Choroid plexus epithelial cell (primary cell): Measurements from ENCODE around the gene NOXA1.

ENCODE experiments used
- DNase-seq: peaks from one replicate; pipeline ENCODE4 v3.0.0-alpha.2; 2010; ENCODE audit warnings: low read depth
- H3K4me3 ChIP-seq: 2 replicates; pipeline ENCODE4 v1.5.1; 2011; ENCODE audit warnings: low read depth, mild to moderate bottlenecking, control low read depth, low read length, moderate library complexity
- CTCF ChIP-seq: conservative IDR thresholded peaks from 2 replicates; pipeline ENCODE4 v1.5.1; 2011; ENCODE audit warnings: low read depth, mild to moderate bottlenecking, control low read depth, inconsistent platforms, low read length, moderate library complexity

Gene NOXA1

GRCh38 chr9:137435381-137435891 lies 12.2 kb downstream of the NOXA1 start:
- DNase-seq: no peak
- H3K4me3 ChIP-seq: no peak overlapping the region
- no peak for TF ChIP-seq CTCF

GRCh38 chr9:137435980-137436760 lies 13.0 kb downstream of the NOXA1 start:
- no peak overlapping the region for H3K4me3 ChIP-seq
- DNase-seq: peak; percentile 81
- TF ChIP-seq CTCF: no peak

- no peak for DNase-seq
- TF ChIP-seq CTCF: no peak
- no peak overlapping the region for H3K4me3 ChIP-seq
These were observed 13.8 kb downstream of the NOXA1 start for GRCh38 chr9:137436761-137437600.

GRCh38 chr9:137437691-137438590 lies 14.7 kb downstream of the NOXA1 start:
- no peak for DNase-seq
- TF ChIP-seq CTCF: no peak
- no peak overlapping the region for H3K4me3 ChIP-seq

GRCh38 chr9:137438591-137439157 lies 15.5 kb downstream of the NOXA1 start:
- no peak for TF ChIP-seq CTCF
- DNase-seq: no peak

GRCh38 chr9:137439158-137439714 lies 16.0 kb downstream of the NOXA1 start:
- TF ChIP-seq CTCF: no peak
- DNase-seq: no peak
- H3K4me3 ChIP-seq: no peak overlapping the region

More at GRCh38 chr9:137438591-137439157, 15.5 kb downstream of the NOXA1 start:
- no peak overlapping the region for H3K4me3 ChIP-seq
